GM12878 (cell line): Measurements from ENCODE around the gene RALGAPB.

ENCODE experiments used
- DPF2 ChIP-seq: fragments of 450-650 bp; IDR thresholded peaks from 2 replicates; pipeline ENCODE4 v1.6.1; 2017; ENCODE audit warnings: mild to moderate bottlenecking
- EP300 ChIP-seq, 2 experiments: fragments of 150-350 bp in 1 of 2; IDR thresholded peaks; 2 replicates each; pipeline ENCODE4 v1.6.1; 2011 to 2012; ENCODE audit warnings: low read depth in 2 of 2, low read length in 2 of 2, borderline replicate concordance in 1 of 2, improper control_type of control experiment in 1 of 2, inconsistent platforms in 1 of 2; ENCODE audit not compliant: control insufficient read depth in 1 of 2
- EZH2 ChIP-seq: IDR thresholded peaks from 2 replicates; pipeline ENCODE4 v1.6.1; 2012; ENCODE audit warnings: low read depth, mild to moderate bottlenecking, control low read depth, inconsistent platforms, low read length, borderline replicate concordance; ENCODE audit not compliant: control insufficient read depth
- GABPA ChIP-seq: IDR thresholded peaks from 2 replicates; pipeline ENCODE4 v1.6.1; 2014; ENCODE audit warnings: antibody characterized with exemption, low read depth, mild to moderate bottlenecking, inconsistent platforms
- GATAD2B ChIP-seq: fragments of 450-650 bp; conservative IDR thresholded peaks from 2 replicates; pipeline ENCODE4 v1.6.1; 2017; ENCODE audit warnings: low read depth, mild to moderate bottlenecking, moderate library complexity
- MTA3 ChIP-seq: IDR thresholded peaks from 2 replicates; pipeline ENCODE4 v1.6.1; 2012; ENCODE audit warnings: low read length, inconsistent platforms, borderline replicate concordance
- POLR2A ChIP-seq: IDR thresholded peaks from 2 replicates; pipeline ENCODE4 v1.6.1; 2011; ENCODE audit warnings: low read depth, mild to moderate bottlenecking, low read length
- SIN3A ChIP-seq: IDR thresholded peaks from 2 replicates; pipeline ENCODE4 v1.6.1; 2012; ENCODE audit warnings: low read depth, low read length, improper control_type of control experiment
- TAF1 ChIP-seq: IDR thresholded peaks from 2 replicates; pipeline ENCODE4 v1.6.1; 2011; ENCODE audit warnings: mild to moderate bottlenecking, low read depth, low read length, borderline replicate concordance
- YY1 ChIP-seq: IDR thresholded peaks from 2 replicates; pipeline ENCODE4 v1.6.1; 2011; ENCODE audit warnings: low read depth, mild to moderate bottlenecking, low read length
- TF ChIP-seq, protein P1 (sequence below), 3 experiments: IDR thresholded peaks in 2 of 3; conservative IDR thresholded peaks in 1 of 3; 2 replicates each; pipeline ENCODE4 v1.5.1; 2011; ENCODE audit warnings: low read depth in 3 of 3, low read length in 3 of 3, mild to moderate bottlenecking in 3 of 3, control low read depth in 2 of 3, moderate library complexity in 2 of 3, inconsistent platforms in 1 of 3, mixed read lengths in 1 of 3; ENCODE audit not compliant: control insufficient read depth in 2 of 3, insufficient read depth in 1 of 3; ENCODE audit errors: extremely low read depth in 1 of 3
- TF ChIP-seq, protein P2 (sequence below): IDR thresholded peaks from 2 replicates; pipeline ENCODE4 v1.6.1; 2012; ENCODE audit warnings: low read depth, low read length, improper control_type of control experiment
- TF ChIP-seq, protein P3 (sequence below): IDR thresholded peaks from 2 replicates; pipeline ENCODE4 v1.6.1; 2012; ENCODE audit warnings: low read depth, low read length, improper control_type of control experiment
- TF ChIP-seq, protein P4 (sequence below): IDR thresholded peaks from 2 replicates; pipeline ENCODE4 v1.6.1; 2012; ENCODE audit warnings: mild to moderate bottlenecking, low read depth, low read length

DNA sequence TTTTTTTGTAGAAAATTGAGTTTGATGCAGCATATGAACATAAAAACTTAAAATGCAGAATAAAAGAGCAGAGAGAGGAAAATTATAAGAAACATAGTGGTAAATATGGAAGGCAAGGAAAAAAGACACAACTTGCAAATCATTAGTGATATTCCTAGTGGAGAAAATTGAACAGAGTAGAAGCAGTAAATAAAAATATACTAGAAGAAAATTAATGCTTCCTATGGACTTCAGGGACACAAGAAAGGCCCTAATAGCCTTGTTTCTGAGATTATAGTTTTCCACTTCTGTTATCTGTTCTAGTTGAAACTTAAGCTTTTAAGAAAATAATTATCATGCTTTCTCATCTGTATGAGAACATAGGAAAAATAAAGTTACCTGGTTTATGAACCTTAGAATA lies 82.8 kb downstream of the RALGAPB start:
- TF ChIP-seq, protein P1, sequence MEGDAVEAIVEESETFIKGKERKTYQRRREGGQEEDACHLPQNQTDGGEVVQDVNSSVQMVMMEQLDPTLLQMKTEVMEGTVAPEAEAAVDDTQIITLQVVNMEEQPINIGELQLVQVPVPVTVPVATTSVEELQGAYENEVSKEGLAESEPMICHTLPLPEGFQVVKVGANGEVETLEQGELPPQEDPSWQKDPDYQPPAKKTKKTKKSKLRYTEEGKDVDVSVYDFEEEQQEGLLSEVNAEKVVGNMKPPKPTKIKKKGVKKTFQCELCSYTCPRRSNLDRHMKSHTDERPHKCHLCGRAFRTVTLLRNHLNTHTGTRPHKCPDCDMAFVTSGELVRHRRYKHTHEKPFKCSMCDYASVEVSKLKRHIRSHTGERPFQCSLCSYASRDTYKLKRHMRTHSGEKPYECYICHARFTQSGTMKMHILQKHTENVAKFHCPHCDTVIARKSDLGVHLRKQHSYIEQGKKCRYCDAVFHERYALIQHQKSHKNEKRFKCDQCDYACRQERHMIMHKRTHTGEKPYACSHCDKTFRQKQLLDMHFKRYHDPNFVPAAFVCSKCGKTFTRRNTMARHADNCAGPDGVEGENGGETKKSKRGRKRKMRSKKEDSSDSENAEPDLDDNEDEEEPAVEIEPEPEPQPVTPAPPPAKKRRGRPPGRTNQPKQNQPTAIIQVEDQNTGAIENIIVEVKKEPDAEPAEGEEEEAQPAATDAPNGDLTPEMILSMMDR (IDR thresholded peaks at IDR 0.05 in 2 of 3, conservative IDR thresholded peaks at IDR 0.05 in 1 of 3; ENCODE audit: control insufficient read depth in 2 of 3, extremely low read depth in 1 of 3, insufficient read depth in 1 of 3, low read depth in 3 of 3, low read length in 3 of 3) = no peak
- TF ChIP-seq, protein P2, sequence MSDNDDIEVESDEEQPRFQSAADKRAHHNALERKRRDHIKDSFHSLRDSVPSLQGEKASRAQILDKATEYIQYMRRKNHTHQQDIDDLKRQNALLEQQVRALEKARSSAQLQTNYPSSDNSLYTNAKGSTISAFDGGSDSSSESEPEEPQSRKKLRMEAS = no peak
- TF ChIP-seq, protein P3, sequence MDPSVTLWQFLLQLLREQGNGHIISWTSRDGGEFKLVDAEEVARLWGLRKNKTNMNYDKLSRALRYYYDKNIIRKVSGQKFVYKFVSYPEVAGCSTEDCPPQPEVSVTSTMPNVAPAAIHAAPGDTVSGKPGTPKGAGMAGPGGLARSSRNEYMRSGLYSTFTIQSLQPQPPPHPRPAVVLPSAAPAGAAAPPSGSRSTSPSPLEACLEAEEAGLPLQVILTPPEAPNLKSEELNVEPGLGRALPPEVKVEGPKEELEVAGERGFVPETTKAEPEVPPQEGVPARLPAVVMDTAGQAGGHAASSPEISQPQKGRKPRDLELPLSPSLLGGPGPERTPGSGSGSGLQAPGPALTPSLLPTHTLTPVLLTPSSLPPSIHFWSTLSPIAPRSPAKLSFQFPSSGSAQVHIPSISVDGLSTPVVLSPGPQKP = no peak
- no peak for TF ChIP-seq GABPA
- TF ChIP-seq, protein P4, sequence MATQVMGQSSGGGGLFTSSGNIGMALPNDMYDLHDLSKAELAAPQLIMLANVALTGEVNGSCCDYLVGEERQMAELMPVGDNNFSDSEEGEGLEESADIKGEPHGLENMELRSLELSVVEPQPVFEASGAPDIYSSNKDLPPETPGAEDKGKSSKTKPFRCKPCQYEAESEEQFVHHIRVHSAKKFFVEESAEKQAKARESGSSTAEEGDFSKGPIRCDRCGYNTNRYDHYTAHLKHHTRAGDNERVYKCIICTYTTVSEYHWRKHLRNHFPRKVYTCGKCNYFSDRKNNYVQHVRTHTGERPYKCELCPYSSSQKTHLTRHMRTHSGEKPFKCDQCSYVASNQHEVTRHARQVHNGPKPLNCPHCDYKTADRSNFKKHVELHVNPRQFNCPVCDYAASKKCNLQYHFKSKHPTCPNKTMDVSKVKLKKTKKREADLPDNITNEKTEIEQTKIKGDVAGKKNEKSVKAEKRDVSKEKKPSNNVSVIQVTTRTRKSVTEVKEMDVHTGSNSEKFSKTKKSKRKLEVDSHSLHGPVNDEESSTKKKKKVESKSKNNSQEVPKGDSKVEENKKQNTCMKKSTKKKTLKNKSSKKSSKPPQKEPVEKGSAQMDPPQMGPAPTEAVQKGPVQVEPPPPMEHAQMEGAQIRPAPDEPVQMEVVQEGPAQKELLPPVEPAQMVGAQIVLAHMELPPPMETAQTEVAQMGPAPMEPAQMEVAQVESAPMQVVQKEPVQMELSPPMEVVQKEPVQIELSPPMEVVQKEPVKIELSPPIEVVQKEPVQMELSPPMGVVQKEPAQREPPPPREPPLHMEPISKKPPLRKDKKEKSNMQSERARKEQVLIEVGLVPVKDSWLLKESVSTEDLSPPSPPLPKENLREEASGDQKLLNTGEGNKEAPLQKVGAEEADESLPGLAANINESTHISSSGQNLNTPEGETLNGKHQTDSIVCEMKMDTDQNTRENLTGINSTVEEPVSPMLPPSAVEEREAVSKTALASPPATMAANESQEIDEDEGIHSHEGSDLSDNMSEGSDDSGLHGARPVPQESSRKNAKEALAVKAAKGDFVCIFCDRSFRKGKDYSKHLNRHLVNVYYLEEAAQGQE = no peak
- no peak for TF ChIP-seq DPF2
- TF ChIP-seq POLR2A = no peak
- TF ChIP-seq MTA3 = no peak
- no peak for TF ChIP-seq TAF1
- no peak for TF ChIP-seq YY1
- TF ChIP-seq EP300 (IDR thresholded peaks at IDR 0.05; ENCODE audit: borderline replicate concordance in 1 of 2, control insufficient read depth in 1 of 2, low read depth in 2 of 2, low read length in 2 of 2) = no peak
- no peak for TF ChIP-seq EZH2
- no peak for TF ChIP-seq SIN3A
- TF ChIP-seq GATAD2B = no peak
